GM12878 (cell line): Measurements from ENCODE around the gene CCND2. TPM values are rescaled to one million over a fixed set of nuclear protein-coding genes. Genes with fewer than 3 reads are reported as not detected.
A peak's percentile ranks its signal among the peaks of the same experiment; 100 is the strongest.

Experiments
- ATAC-seq: fragments of 200-7000 bp; cut with Tn5 transposase; 3 replicates; pipeline ENCODE4 v1.9.1; 2020; ENCODE audit warnings: mild to moderate bottlenecking, moderate library complexity
- BruUV-seq: library from RNA; stranded (reverse); fragments of 400-500 nt; replicated peaks from 2 replicates; lab custom pipeline; 2021; lab: Mats Ljungman, UMichigan
- CTCF ChIA-PET: fragments of 300-600 bp; sonication (Branson Sonifier 250); formaldehyde crosslinking; extraction: SDS; loops from one replicate; lab custom pipeline; 2021; ENCODE audit warnings: inconsistent platforms; lab: Yijun Ruan, JAX
- POLR2A ChIA-PET: fragments of 350-600 bp; formaldehyde crosslinking; extraction: SDS; loops from one replicate; lab custom pipeline; 2021; ENCODE audit warnings: inconsistent platforms; lab: Charles Lee
- RAD21 ChIA-PET: fragments of 300-600 bp; sonication (Branson Sonifier 250); formaldehyde crosslinking; loops from one replicate; lab custom pipeline; 2023; ENCODE audit warnings: antibody characterized with exemption; ENCODE audit not compliant: unreplicated experiment; lab: Charles Lee
- SMC1A ChIA-PET: fragments of 300-600 bp; sonication (Branson Sonifier 250); formaldehyde crosslinking; loops from one replicate; lab custom pipeline; 2023; ENCODE audit not compliant: unreplicated experiment, uncharacterized antibody; lab: Charles Lee
- DNase-seq: peaks from one replicate; pipeline ENCODE4 v3.0.0-alpha.2; 2011; ENCODE audit warnings: low read depth, low spot score
- FAIRE-seq: peaks from 3 replicates; lab custom pipeline; 2011; peaks lifted over from hg19 to GRCh38; lab: Jason Lieb, UNC
- H2AFZ ChIP-seq: 2 replicates; pipeline ENCODE4 v1.6.0; 2011; ENCODE audit warnings: low read depth, low read length, control low read depth; ENCODE audit not compliant: control insufficient read depth
- H3K27ac ChIP-seq: 2 replicates; pipeline ENCODE4 v1.5.1; 2011; ENCODE audit warnings: control low read depth; ENCODE audit not compliant: control insufficient read depth, insufficient read depth
- H3K27me3 ChIP-seq, 2 experiments: replicated peaks in 1 of 2; 2 replicates each; pipeline versions ENCODE4 v1.6.0 to v1.6.1; 2011; ENCODE audit warnings: low read length in 1 of 2; ENCODE audit not compliant: control insufficient read depth in 2 of 2, insufficient read depth in 2 of 2
- H3K36me3 ChIP-seq, 2 experiments: 2 replicates each; pipeline ENCODE4 v1.5.1; 2011; ENCODE audit warnings: low read length in 1 of 2; ENCODE audit not compliant: control insufficient read depth in 2 of 2, insufficient read depth in 2 of 2
- H3K4me1 ChIP-seq: 2 replicates; pipeline ENCODE4 v1.6.1; 2011; ENCODE audit warnings: mild to moderate bottlenecking, low read length, moderate library complexity, mixed read lengths; ENCODE audit not compliant: control insufficient read depth, insufficient read depth
- H3K4me2 ChIP-seq: 2 replicates; pipeline ENCODE4 v1.6.0; 2011; ENCODE audit warnings: control low read depth; ENCODE audit not compliant: control insufficient read depth, insufficient read depth
- H3K4me3 ChIP-seq: fragments of 200-600 bp; sonication (generic); 2 replicates; pipeline ENCODE4 v1.5.1; 2016
- H3K79me2 ChIP-seq: 2 replicates; pipeline ENCODE4 v1.6.0; 2011; ENCODE audit warnings: low read length; ENCODE audit not compliant: control insufficient read depth, insufficient read depth
- H3K9ac ChIP-seq: 2 replicates; pipeline ENCODE4 v1.8.0; 2011; ENCODE audit warnings: low read length, control low read depth, mixed read lengths; ENCODE audit not compliant: control insufficient read depth, insufficient read depth
- H3K9me3 ChIP-seq: replicated peaks from 3 replicates; pipeline ENCODE4 v1.5.1; 2011; ENCODE audit warnings: mild to moderate bottlenecking, low read length; ENCODE audit not compliant: control insufficient read depth, insufficient read depth
- H4K20me1 ChIP-seq: 2 replicates; pipeline ENCODE4 v1.6.0; 2011; ENCODE audit not compliant: control insufficient read depth, insufficient read depth
- E2F4 ChIP-seq: IDR thresholded peaks from 2 replicates; pipeline ENCODE4 v1.6.1; 2012; ENCODE audit warnings: low read depth, low read length, improper control_type of control experiment
- ESRRA ChIP-seq: IDR thresholded peaks from 2 replicates; pipeline ENCODE4 v1.6.1; 2012; ENCODE audit warnings: mild to moderate bottlenecking, low read length, improper control_type of control experiment
- HSF1 ChIP-seq: fragments of 150-350 bp; IDR thresholded peaks from 2 replicates; pipeline ENCODE4 v1.6.1; 2014; ENCODE audit warnings: mild to moderate bottlenecking, low read depth, low read length
- IKZF1 ChIP-seq: fragments of 450-650 bp; conservative IDR thresholded peaks from 2 replicates; pipeline ENCODE4 v1.6.1; 2017; ENCODE audit warnings: antibody characterized with exemption, mild to moderate bottlenecking
- IRF5 ChIP-seq: fragments of 450-650 bp; IDR thresholded peaks from 2 replicates; pipeline ENCODE4 v1.6.1; 2017; ENCODE audit warnings: borderline replicate concordance
- NR2C2 ChIP-seq: IDR thresholded peaks from 2 replicates; pipeline ENCODE4 v1.6.1; 2011; ENCODE audit warnings: borderline replicate concordance, low read depth; ENCODE audit not compliant: control insufficient read depth, insufficient read length
- POU2F2 ChIP-seq: IDR thresholded peaks from 3 replicates; pipeline ENCODE4 v1.6.1; 2011; ENCODE audit warnings: low read depth, mild to moderate bottlenecking, low read length, borderline replicate concordance
- RAD51 ChIP-seq: fragments of 450-650 bp; IDR thresholded peaks from 2 replicates; pipeline ENCODE4 v1.6.1; 2016; ENCODE audit warnings: moderate library complexity, mild to moderate bottlenecking, inconsistent platforms
- USF2 ChIP-seq: IDR thresholded peaks from 2 replicates; pipeline ENCODE4 v1.6.1; 2011; ENCODE audit warnings: low read depth, low read length, improper control_type of control experiment, borderline replicate concordance
- ZBED1 ChIP-seq: IDR thresholded peaks from 2 replicates; pipeline ENCODE4 v1.6.1; 2016; ENCODE audit warnings: borderline replicate concordance
- ZNF207 ChIP-seq: fragments of 450-650 bp; IDR thresholded peaks from 2 replicates; pipeline ENCODE4 v1.6.1; 2014; ENCODE audit warnings: antibody characterized with exemption, mild to moderate bottlenecking, borderline replicate concordance
- WGBS: methylation state at CpG from one replicate; pipeline ENCODE4 v1.1.6; 2016; ENCODE audit warnings: low lambda C conversion rate; ENCODE audit not compliant: insufficient replicate concordance, insufficient coverage; ENCODE audit errors: missing lambda C conversion rate; 5-methylcytosine and 5-hydroxymethylcytosine counted together
- in situ Hi-C: fragments of 300-500 bp; cut with MboI; formaldehyde crosslinking; loops from 9 replicates; pipeline ENCODE4 v1.14.3; 2018; ENCODE audit warnings: mixed read lengths
- intact Hi-C: fragments of 100-400 bp; cut with micrococcal nuclease; formaldehyde crosslinking; loops from one replicate; pipeline ENCODE4 v1.14.2; 2022; ENCODE audit not compliant: unreplicated experiment
- polyA plus RNA-seq, 11 experiments: library from polyadenylated mRNA; depleted of rRNA in 4 of 11; unstranded in 6 of 11; stranded (reverse) in 5 of 11; fragments of >200 nt; fragmentation: Nextera tagmentation in 4 of 11; fragmentation: Illumina TruSeq in 1 of 11; extraction: Ambion mirVana in 4 of 11; extraction: Trizol in 1 of 11; gene quantifications; 1 replicate in 1 of 11; 2 replicates in 10 of 11; pipeline versions ENCODE4 v1.2.1 to v1.2.3, GENCODE V29; 2011 to 2016; ENCODE audit warnings: inconsistent platforms in 2 of 11, missing spikeins in 2 of 11, low read depth in 1 of 11
- total RNA-seq, 4 experiments: library from RNA; depleted of rRNA in 3 of 4; stranded (reverse); fragments of >200 nt in 3 of 4; fragmentation: Illumina TruSeq in 1 of 4; extraction: Trizol in 1 of 4; gene quantifications; 2 replicates each; pipeline versions ENCODE4 v1.2.1 to v1.2.3, GENCODE V29; 2013 to 2021

Gene CCND2
- total and polyA plus RNA-seq, 10 of the 15 experiments (the other 5 are each of a cell fraction or from before 2014, with no cell fraction given) = 30.1 to 263 (median 152) TPM

- no peaks in the 10 kb centered on the region for H4K20me1 ChIP-seq
- H3K4me2 ChIP-seq = 0 out of 2 replicates have a peak overlapping the region, but pooled peaks have one; percentile 7
- H3K36me3 ChIP-seq = peaks cover under 1 to 3% of the 10 kb centered on the region in 2 experiments; a peak in 2 of 4 replicates
- POLR2A ChIA-PET = no interaction called here
- BruUV-seq = no TSS peak
- RAD21 ChIA-PET = no interaction called here
- H3K4me1 ChIP-seq = peaks cover 6% of the 10 kb centered on the region; the same call in 1 of the 2 replicates
- FAIRE-seq = no peak
- no peak overlapping the region for H2AFZ ChIP-seq
- H3K4me3 ChIP-seq = no peak overlapping the region
- in situ Hi-C loops (no loop called here), intact Hi-C loops (no loop called here)
- ATAC-seq = no peak
- no peak overlapping the region for H3K27ac ChIP-seq
- SMC1A ChIA-PET = interaction anchor here (1.2 kb wide), 1 partner anchor 15 kb away, joined by 3 read pairs; no protein-coding TSS in a partner anchor
- TF ChIP-seq HSF1 = no peak
- TF ChIP-seq ZBED1 = no peak
- TF ChIP-seq POU2F2 = no peak
- no peak for TF ChIP-seq NR2C2
- TF ChIP-seq IRF5 = no peak
- TF ChIP-seq IKZF1 = no peak
- no peak for TF ChIP-seq ZNF207
- TF ChIP-seq RAD51 = no peak
- TF ChIP-seq ESRRA = no peak
- TF ChIP-seq USF2 = no peak
- TF ChIP-seq E2F4 = no peak
- no peak for DNase-seq
- WGBS = 82% methylated on average over 5 of the region's 5 CpGs
- CTCF ChIA-PET = interaction anchor here (1.2 kb wide), 1 partner anchor 28 kb away, joined by 3 read pairs; no protein-coding TSS in a partner anchor
- no peaks in the 10 kb centered on the region for H3K9me3 ChIP-seq
- H3K79me2 ChIP-seq = no peaks in the 10 kb centered on the region
- no peak overlapping the region; the same call in 1 of the 2 replicates for H3K9ac ChIP-seq
- no peaks in the 10 kb centered on the region for H3K27me3 ChIP-seq
These were observed 38.2 kb downstream of the CCND2 start for GRCh38 chr12:4311776-4312175.
